Measurements from ENCODE around the gene HCCS. TPM values are rescaled to one million over a fixed set of nuclear protein-coding genes. Genes with fewer than 3 reads are reported as not detected.

The HCCS gene
- total RNA-seq, 1 donor from 2014 or later: 9.6 TPM

Other genes starting within 250 kb of the HCCS start
- not detected for gene AMELX, start 182.1 kb downstream of the HCCS start, total RNA-seq

Measured in left lobe of liver (tissue), 1 donor.